GM12872 (cell line): Measurements from ENCODE around the gene CADPS2.

Experiments
- TF ChIP-seq, protein P1 (sequence below): IDR thresholded peaks from 3 replicates; pipeline ENCODE4 v1.5.1; 2011; ENCODE audit warnings: low read depth, mild to moderate bottlenecking, low read length, moderate library complexity; ENCODE audit not compliant: insufficient read depth

CADPS2 gene

DNA sequence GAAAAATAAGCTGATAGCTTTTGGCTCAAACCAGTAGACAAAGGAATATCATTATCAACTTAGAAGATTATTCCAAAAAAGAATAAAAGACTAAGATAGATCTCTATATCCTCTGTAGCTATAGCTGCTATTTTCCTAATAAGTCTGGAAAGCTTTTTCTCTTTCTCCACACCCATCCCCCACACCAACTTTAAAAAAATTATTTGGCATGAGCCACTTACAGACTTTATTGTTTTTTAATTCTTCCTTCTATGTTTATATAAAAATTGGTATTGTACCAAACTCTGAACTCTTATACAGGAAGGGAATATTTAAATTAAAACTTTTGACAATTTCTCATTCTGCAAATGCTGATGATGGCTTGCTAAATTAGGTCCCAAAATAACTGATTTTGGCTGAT is 330.0 kb downstream of the CADPS2 start:
- TF ChIP-seq, protein P1, sequence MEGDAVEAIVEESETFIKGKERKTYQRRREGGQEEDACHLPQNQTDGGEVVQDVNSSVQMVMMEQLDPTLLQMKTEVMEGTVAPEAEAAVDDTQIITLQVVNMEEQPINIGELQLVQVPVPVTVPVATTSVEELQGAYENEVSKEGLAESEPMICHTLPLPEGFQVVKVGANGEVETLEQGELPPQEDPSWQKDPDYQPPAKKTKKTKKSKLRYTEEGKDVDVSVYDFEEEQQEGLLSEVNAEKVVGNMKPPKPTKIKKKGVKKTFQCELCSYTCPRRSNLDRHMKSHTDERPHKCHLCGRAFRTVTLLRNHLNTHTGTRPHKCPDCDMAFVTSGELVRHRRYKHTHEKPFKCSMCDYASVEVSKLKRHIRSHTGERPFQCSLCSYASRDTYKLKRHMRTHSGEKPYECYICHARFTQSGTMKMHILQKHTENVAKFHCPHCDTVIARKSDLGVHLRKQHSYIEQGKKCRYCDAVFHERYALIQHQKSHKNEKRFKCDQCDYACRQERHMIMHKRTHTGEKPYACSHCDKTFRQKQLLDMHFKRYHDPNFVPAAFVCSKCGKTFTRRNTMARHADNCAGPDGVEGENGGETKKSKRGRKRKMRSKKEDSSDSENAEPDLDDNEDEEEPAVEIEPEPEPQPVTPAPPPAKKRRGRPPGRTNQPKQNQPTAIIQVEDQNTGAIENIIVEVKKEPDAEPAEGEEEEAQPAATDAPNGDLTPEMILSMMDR: no peak

DNA sequence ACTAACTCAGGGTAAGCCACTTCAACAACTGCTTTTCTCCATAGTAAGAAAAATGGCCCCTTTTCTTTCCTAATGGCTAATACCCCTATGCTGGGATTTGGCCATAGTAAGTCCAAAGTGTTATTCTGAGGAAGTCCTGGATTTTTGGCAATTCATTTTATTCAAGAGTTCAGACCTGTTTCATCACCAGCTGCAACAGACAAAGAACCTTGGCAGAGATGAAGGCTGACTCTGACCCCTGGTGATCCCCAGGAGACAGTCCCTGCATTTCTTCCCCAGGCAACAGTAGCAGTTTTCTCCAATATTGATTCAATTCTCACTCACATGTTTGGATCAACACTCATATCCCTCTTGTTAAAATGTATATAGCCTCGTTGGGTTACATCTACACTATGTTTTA is 332.5 kb downstream of the CADPS2 start:
- TF ChIP-seq, protein P1: no peak

DNA sequence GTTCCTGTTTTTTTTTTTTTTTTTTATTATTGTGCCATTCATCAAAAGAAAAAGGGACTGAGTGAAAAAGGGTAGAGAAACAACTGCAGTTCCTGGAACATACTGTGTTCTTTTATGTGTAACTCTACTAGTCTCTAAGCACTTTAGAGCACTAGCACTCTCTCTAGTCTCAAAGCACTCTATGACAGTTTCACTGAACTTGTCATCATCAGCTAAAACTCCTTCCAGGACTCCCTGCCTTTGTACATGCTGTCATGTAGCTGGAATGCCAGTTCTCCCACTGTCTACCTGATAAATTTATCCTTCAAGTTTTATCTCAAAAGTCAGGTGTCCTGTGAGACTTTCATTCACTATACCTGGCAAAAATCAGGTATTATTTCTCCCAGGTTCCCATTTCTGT is 333.5 kb downstream of the CADPS2 start:
- TF ChIP-seq, protein P1: no peak

DNA sequence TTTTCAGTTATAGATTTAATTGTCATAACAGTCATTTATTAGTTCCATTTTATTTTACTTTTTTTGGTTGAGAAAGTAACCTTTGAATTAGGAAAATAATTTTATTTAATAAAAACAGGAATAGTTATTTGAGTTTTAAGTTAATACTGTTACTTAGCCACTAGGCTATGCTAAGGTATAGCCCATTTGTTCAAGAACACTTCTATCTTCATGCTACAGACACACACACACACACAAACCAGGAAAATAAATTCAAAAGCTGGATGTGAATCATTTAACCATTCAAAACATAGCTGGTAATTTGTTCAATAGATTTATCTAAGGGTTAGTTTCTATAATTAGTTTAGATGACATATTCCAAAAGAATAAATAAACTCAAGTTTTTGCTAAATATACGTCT is 335.7 kb downstream of the CADPS2 start:
- TF ChIP-seq, protein P1: no peak

DNA sequence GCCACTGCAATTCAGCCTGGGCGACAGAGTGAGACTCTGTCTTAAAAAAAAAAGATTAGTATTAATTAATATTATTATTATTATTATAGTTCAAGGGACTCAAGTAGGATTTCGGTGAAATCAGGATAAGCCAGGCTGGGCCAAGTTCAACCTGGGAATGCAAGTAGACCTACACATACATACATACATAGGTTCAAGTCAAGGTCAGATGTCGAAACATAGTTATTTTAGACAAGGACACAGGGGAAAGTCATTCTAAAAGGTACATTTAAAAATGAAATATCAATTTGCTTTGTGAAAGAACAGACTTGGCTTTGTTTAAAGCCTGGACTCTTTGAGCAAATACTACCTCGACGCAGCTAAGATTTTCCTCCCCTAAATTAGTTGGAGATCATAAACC is 336.7 kb downstream of the CADPS2 start:
- TF ChIP-seq, protein P1: no peak

DNA sequence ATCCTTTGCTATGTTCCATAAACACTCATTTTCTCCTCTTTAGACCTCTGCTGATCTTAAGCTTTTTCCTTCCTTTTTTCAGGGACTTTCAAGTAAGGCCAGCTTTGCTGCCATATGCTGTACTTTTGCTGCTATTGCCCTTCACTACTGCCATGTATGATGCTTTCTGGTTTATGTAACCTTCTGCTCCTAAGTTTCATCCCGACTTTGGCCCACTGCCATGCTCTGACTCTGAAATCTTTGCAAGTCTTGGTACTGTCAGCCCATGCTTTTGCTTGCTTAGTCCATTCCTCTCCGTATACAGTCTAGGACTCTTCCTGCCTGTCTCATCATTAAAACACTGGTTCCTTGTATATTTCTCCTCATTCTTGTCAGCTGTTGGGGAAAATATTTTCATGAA is 339.8 kb downstream of the CADPS2 start:
- TF ChIP-seq, protein P1: no peak

DNA sequence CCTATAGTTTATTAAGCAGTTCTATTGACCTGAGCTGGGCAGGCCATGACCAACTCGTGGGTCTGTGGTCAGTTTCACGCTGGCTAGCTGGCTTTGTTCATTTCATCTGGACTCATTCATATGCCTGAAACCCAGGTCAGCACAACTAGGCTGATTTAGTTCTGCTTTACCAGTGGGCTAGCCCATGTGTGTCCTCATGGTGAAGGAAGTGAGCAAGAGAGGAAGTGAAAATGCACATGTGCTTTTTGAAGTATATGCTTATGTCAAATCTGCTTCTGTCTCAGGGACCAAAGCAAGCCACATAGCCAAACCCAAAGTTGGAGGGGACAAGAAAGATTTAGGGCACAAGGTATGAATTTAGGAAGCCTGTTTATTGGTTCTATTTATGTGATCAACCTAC is 341.8 kb downstream of the CADPS2 start:
- TF ChIP-seq, protein P1: no peak

DNA sequence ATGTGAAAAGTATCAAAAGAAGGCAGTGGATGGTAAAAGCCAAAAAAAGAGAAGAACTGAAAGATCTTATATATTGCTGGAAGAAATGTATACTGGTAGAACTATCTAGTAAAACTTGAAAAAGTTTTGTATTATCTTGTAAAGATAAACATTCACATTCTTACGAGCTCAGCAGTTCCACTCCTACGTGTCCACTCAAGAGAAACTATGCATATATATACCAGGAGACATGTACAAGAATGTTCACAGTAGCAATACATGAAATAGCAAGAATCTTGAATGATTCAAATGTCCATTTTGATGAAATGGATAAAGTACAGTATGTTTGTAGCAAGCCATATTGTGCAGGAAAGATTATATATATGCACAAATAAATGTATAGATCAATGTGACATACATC is 342.4 kb downstream of the CADPS2 start:
- TF ChIP-seq, protein P1: no peak
